Small intestine (tissue), 7 donors: ENCODE measurements around the gene TTC34. TPM values are rescaled to one million over a fixed set of nuclear protein-coding genes. Genes with fewer than 3 reads are reported as not detected.

Experiments
- DNase-seq, 2 donors: peaks; one replicate each; pipeline versions ENCODE4 v3.0.0 to v3.0.0-alpha.2; 2013
- FAIRE-seq: peaks from 2 replicates; lab custom pipeline; 2012; peaks lifted over from hg19 to GRCh38; lab: Jason Lieb, UNC
- H3K27ac ChIP-seq, 3 donors: one replicate each; pipeline ENCODE4 v1.5.1; 2013; ENCODE audit warnings: low read length in 2 of 3, mild to moderate bottlenecking in 2 of 3, control low read depth in 1 of 3, inconsistent platforms in 1 of 3, low read depth in 1 of 3, moderate library complexity in 1 of 3
- H3K27me3 ChIP-seq, 3 donors: one replicate each; pipeline ENCODE4 v1.6.1; 2013; ENCODE audit warnings: low read length in 3 of 3, inconsistent platforms in 1 of 3; ENCODE audit not compliant: control insufficient read depth in 3 of 3, insufficient read depth in 3 of 3
- H3K36me3 ChIP-seq, 3 donors: one replicate each; pipeline ENCODE4 v1.6.1; 2013; ENCODE audit warnings: low read length in 3 of 3, inconsistent platforms in 1 of 3, low read depth in 1 of 3, mild to moderate bottlenecking in 1 of 3, moderate library complexity in 1 of 3; ENCODE audit not compliant: control insufficient read depth in 3 of 3, insufficient read depth in 2 of 3
- H3K4me1 ChIP-seq, 3 donors: one replicate each; pipeline ENCODE4 v1.6.1; 2013; ENCODE audit warnings: low read length in 2 of 3, inconsistent platforms in 1 of 3, low read depth in 1 of 3, mild to moderate bottlenecking in 1 of 3, moderate library complexity in 1 of 3; ENCODE audit not compliant: control insufficient read depth in 3 of 3, insufficient read depth in 2 of 3
- H3K4me3 ChIP-seq, 3 donors: one replicate each; pipeline ENCODE4 v1.5.1; 2013; ENCODE audit warnings: low read length in 3 of 3, control low read depth in 1 of 3, inconsistent platforms in 1 of 3, low read depth in 1 of 3, mild to moderate bottlenecking in 1 of 3, moderate library complexity in 1 of 3
- H3K9me3 ChIP-seq, 2 donors: one replicate each; pipeline ENCODE4 v1.6.1; 2013; ENCODE audit warnings: low read depth in 1 of 2, low read length in 1 of 2; ENCODE audit not compliant: control insufficient read depth in 2 of 2, insufficient read depth in 1 of 2
- WGBS, 3 donors: extraction: QIAGEN DNeasy Blood & Tissue Kit; methylation state at CpG; one replicate each; pipeline ENCODE4 v1.1.7; 2013; 5-methylcytosine and 5-hydroxymethylcytosine counted together
- polyA plus RNA-seq, 4 donors: library from polyadenylated mRNA; stranded (reverse) in 3 of 4; unstranded in 1 of 4; fragments of 200-250 nt in 3 of 4; fragments of 120-200 nt in 1 of 4; gene quantifications; one replicate each; pipeline versions ENCODE4 v1.2.1 to v1.2.3, GENCODE V29; 2013
- donor health status: healthy with polysubstance abuse.
- donor health status: control.
- donor health status: control.
- donor health status: Bipolar disorder and iron deficiency.
- donor health status: healthy.

The TTC34 gene
- polyA plus RNA-seq, 4 donors = 0.22 to 1.9 TPM; not detected in 2

GRCh38 chr1:2641381-2642130, 159.9 kb downstream of the TTC34 start:
- peak in 1 of 2 donors; percentile 33 for DNase-seq
- peaks cover 3 to 14% of the 10 kb centered on the region in 2 donors for H3K9me3 ChIP-seq

GRCh38 chr1:2640626-2641025, 160.9 kb downstream of the TTC34 start:
- Histone ChIP-seq H3K9me3 (peaks cover 2 to 16% of the 10 kb centered on the region in 2 donors), H3K36me3 (peaks cover 0 to 19% (median 0%) of the 10 kb centered on the region in 3 donors), H3K27ac (peak overlapping the region in 1 of 3 donors; percentile 45), H3K4me3 (no peak overlapping the region), H3K27me3 (no peaks in the 10 kb centered on the region), H3K4me1 (peaks cover 3 to 30% (median 4%) of the 10 kb centered on the region in 3 donors)
- WGBS, 3 donors = 63 to 80% (median 72%) methylated on average over 3 of the region's 3 CpGs
- FAIRE-seq = no peak
- peak in 1 of 2 donors; percentile 29 for DNase-seq

More at GRCh38 chr1:2641381-2642130, 159.9 kb downstream of the TTC34 start:
- peaks cover 0 to 19% (median 0%) of the 10 kb centered on the region in 3 donors for H3K36me3 ChIP-seq
- no peak for FAIRE-seq
- peak overlapping the region in 1 of 3 donors; percentile 77 for H3K4me3 ChIP-seq
- no peaks in the 10 kb centered on the region for H3K27me3 ChIP-seq
- peaks cover 3 to 30% (median 4%) of the 10 kb centered on the region in 3 donors for H3K4me1 ChIP-seq
- WGBS, 3 donors = 89 to 91% (median 91%) methylated on average over 30 to 34 of the region's 34 CpGs
- peak overlapping the region in 1 of 3 donors; percentile 82 for H3K27ac ChIP-seq

- Histone ChIP-seq H3K36me3 (peaks cover 0 to 19% (median 0%) of the 10 kb centered on the region in 3 donors), H3K27me3 (no peaks in the 10 kb centered on the region), H3K27ac (peak overlapping the region in 1 of 3 donors; percentile 45), H3K9me3 (peaks cover 2 to 20% of the 10 kb centered on the region in 2 donors), H3K4me1 (peaks cover 3 to 30% (median 4%) of the 10 kb centered on the region in 3 donors), H3K4me3 (no peak overlapping the region)
- DNase-seq = peak; percentile 47 to 58
- no peak for FAIRE-seq
- 33 to 70% (median 51%) methylated on average over 23 to 26 of the region's 26 CpGs for WGBS, 3 donors
These were observed 161.6 kb downstream of the TTC34 start for GRCh38 chr1:2639607-2640521.

GRCh38 chr1:2639203-2639602, 162.3 kb downstream of the TTC34 start:
- peak in 1 of 2 donors; percentile 17 for DNase-seq
- peaks cover 3 to 30% (median 4%) of the 10 kb centered on the region in 3 donors for H3K4me1 ChIP-seq

GRCh38 chr1:2638466-2639115, 162.9 kb downstream of the TTC34 start:
- no peak for DNase-seq
- Histone ChIP-seq H3K9me3 (peaks cover 2 to 20% of the 10 kb centered on the region in 2 donors), H3K36me3 (peaks cover 0 to 19% (median 0%) of the 10 kb centered on the region in 3 donors), H3K4me3 (no peak overlapping the region), H3K4me1 (peaks cover 3 to 35% (median 4%) of the 10 kb centered on the region in 3 donors), H3K27me3 (no peaks in the 10 kb centered on the region), H3K27ac (no peak overlapping the region)
- no peak for FAIRE-seq
- 65 to 73% (median 71%) methylated on average over 16 of the region's 16 CpGs for WGBS, 3 donors

More at GRCh38 chr1:2639203-2639602, 162.3 kb downstream of the TTC34 start:
- Histone ChIP-seq H3K36me3 (peaks cover 0 to 19% (median 0%) of the 10 kb centered on the region in 3 donors), H3K9me3 (peaks cover 2 to 20% of the 10 kb centered on the region in 2 donors), H3K27ac (no peak overlapping the region), H3K27me3 (no peaks in the 10 kb centered on the region), H3K4me3 (no peak overlapping the region)
- WGBS, 3 donors = 21 to 51% (median 30%) methylated on average over 11 of the region's 11 CpGs
- FAIRE-seq = no peak

GRCh38 chr1:2637442-2638145, 163.9 kb downstream of the TTC34 start:
- FAIRE-seq (no peak), DNase-seq (no peak)
- H3K9me3 ChIP-seq = peaks cover 2 to 20% of the 10 kb centered on the region in 2 donors
- H3K27me3 ChIP-seq = no peaks in the 10 kb centered on the region
- H3K27ac ChIP-seq = no peak overlapping the region
- no peak overlapping the region for H3K4me3 ChIP-seq
- H3K4me1 ChIP-seq = peaks cover 3 to 42% (median 4%) of the 10 kb centered on the region in 3 donors
- H3K36me3 ChIP-seq = peaks cover 0 to 19% (median 0%) of the 10 kb centered on the region in 3 donors
- 61 to 69% (median 67%) methylated on average over 10 of the region's 10 CpGs for WGBS, 3 donors

- FAIRE-seq = no peak
- H3K4me1 ChIP-seq = peaks cover 0 to 43% (median under 1%) of the 10 kb centered on the region in 3 donors
- peaks cover 2 to 20% of the 10 kb centered on the region in 2 donors for H3K9me3 ChIP-seq
- H3K27ac ChIP-seq = no peak overlapping the region
- H3K36me3 ChIP-seq = peaks cover 0 to 19% (median 0%) of the 10 kb centered on the region in 3 donors
- DNase-seq = peak in 1 of 2 donors; percentile 13
- no peaks in the 10 kb centered on the region for H3K27me3 ChIP-seq
- 85 to 93% (median 93%) methylated on average over 7 of the region's 7 CpGs for WGBS, 3 donors
- H3K4me3 ChIP-seq = no peak overlapping the region
These were observed 164.8 kb downstream of the TTC34 start for GRCh38 chr1:2636733-2637132.
